ENCODE data around the gene KLK5. TPM values are rescaled to one million over a fixed set of nuclear protein-coding genes. Genes with fewer than 3 reads are reported as not detected.

The KLK5 gene
- total RNA-seq, 2 donors from 2014 or later: 1.9 to 2.7 TPM

GRCh38 chr19:50964266-50964665 lies 11.4 kb upstream of the KLK5 start:
- H3K36me3 ChIP-seq: no peaks in the 10 kb centered on the region
- no peak for TF ChIP-seq CTCF (IDR thresholded peaks at IDR 0.05)
- TF ChIP-seq POLR2AphosphoS5 (IDR thresholded peaks at IDR 0.05): no peak
- TF ChIP-seq POLR2A (IDR thresholded peaks at IDR 0.05): no peak
- H3K9me3 ChIP-seq: no peaks in the 10 kb centered on the region
- no peak for DNase-seq (ENCODE audit: low spot score)
- no peaks in the 10 kb centered on the region for H3K4me1 ChIP-seq (replicated peaks)
- H3K27me3 ChIP-seq (replicated peaks; ENCODE audit: insufficient read depth): peaks cover 2% of the 10 kb centered on the region
- WGBS: 67% methylated on average over 3 of the region's 3 CpGs
- intact Hi-C loops (cut with DNase I): no loop called here
- no peak overlapping the region for H3K27ac ChIP-seq
- no peak overlapping the region for H3K4me3 ChIP-seq

GRCh38 chr19:50963381-50963780 lies 10.5 kb upstream of the KLK5 start:
- H3K27ac ChIP-seq: no peak overlapping the region
- H3K4me1 ChIP-seq (replicated peaks): no peaks in the 10 kb centered on the region
- intact Hi-C loops (cut with DNase I): no loop called here
- H3K36me3 ChIP-seq: no peaks in the 10 kb centered on the region
- H3K27me3 ChIP-seq (replicated peaks; ENCODE audit: insufficient read depth): no peaks in the 10 kb centered on the region
- WGBS: 93% methylated on average over 6 of the region's 6 CpGs
- DNase-seq (ENCODE audit: low spot score): no peak
- no peak overlapping the region for H3K4me3 ChIP-seq
- TF ChIP-seq POLR2A (IDR thresholded peaks at IDR 0.05) (no peak), POLR2AphosphoS5 (IDR thresholded peaks at IDR 0.05) (no peak), CTCF (IDR thresholded peaks at IDR 0.05) (no peak)
- H3K9me3 ChIP-seq: no peaks in the 10 kb centered on the region

DNA sequence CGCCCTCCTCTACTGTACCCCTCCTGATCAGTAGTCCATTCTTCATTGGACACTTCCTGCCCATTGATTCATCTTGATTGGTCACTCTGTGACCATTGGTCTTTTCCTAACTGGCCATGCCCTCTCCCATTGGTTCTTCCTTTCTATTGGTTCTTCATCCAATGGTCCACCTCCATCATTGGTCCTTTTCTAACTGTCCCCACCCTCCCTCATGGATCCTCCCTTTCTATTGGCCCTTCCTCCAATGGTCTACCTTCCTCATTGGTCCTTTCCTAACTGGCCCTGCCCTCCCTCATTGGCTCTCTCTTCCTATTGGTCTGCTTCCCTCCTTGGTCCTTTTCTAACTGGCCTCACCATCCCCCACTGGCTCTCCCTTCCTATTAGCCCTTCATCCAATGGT lies 9.4 kb upstream of the KLK5 start:
- intact Hi-C loops (cut with DNase I): no loop called here
- TF ChIP-seq POLR2AphosphoS5 (IDR thresholded peaks at IDR 0.05) (no peak), POLR2A (IDR thresholded peaks at IDR 0.05) (no peak)
- DNase-seq (ENCODE audit: low spot score): no peak
- H3K9me3 ChIP-seq: no peaks in the 10 kb centered on the region
- WGBS: 89% methylated on average over 1 of the region's 1 CpG
- H3K4me3 ChIP-seq: no peak overlapping the region
- H3K27ac ChIP-seq: no peak overlapping the region
- no peaks in the 10 kb centered on the region for H3K4me1 ChIP-seq (replicated peaks)
- H3K27me3 ChIP-seq (replicated peaks; ENCODE audit: insufficient read depth): no peaks in the 10 kb centered on the region
- H3K36me3 ChIP-seq: no peaks in the 10 kb centered on the region

DNA sequence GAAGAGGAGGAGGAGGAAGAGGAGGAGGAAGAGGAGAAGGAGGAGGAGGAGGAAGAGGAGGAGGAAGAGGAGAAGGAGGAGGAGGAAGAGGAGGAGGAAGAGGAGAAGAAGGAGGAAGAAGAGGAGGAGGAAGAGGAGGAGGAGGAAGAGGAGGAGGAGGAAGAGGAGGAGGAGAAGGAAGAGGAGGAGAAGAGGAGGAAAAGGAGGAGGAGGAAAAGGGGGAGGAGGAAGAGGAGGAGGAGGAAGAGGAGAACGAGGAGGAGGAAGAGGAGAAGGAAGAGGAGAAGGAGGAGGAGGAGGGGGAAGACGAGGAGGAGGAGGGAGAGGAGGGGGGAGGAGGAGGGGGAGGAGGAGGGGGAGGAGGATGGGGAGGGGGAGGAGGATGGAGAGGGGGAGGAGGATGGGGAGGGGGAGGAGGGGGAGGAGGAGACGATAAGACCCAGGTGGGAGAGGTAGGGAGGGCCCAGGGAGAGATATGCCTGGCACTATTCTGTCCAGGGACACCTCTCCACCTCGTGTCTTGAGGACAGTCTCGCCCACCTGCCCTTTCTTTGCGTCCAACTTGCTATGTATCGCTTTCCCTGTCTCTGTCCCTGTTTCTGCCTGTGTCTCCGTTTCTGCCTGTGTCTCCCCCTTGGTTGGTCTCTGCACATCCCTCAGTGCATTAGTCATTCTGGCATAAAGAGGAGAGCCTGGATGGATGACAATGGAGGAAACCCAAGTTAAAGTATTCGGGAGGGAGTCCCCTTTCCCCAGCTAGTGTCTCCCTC lies 7.1 kb upstream of the KLK5 start:
- 48% methylated on average over 9 of the region's 9 CpGs for WGBS
- no peak for DNase-seq (ENCODE audit: low spot score)
- H3K27me3 ChIP-seq (replicated peaks; ENCODE audit: insufficient read depth): no peaks in the 10 kb centered on the region

DNA sequence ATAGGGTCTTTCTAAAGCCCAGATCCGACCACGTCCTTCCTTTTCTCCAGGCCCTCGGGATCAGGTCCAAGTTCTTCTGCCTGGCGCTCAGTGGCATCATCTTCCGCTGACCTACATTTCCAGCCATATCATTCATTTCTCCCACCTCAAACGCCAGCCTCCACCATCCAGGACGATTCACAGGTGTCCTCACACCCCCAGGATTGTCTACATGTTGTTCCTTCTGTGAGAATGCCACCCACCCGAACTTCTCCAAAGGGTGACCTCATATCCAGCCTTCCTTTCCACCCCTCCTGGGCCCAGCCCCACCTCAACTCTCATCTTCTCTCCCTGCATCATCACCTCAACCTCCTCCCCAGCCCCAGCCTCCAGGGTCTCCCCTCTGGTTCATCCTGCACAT lies 4.7 kb upstream of the KLK5 start:
- H3K27me3 ChIP-seq (replicated peaks; ENCODE audit: insufficient read depth): no peaks in the 10 kb centered on the region
- no peaks in the 10 kb centered on the region for H3K9me3 ChIP-seq
- H3K4me1 ChIP-seq (replicated peaks): no peaks in the 10 kb centered on the region
- no peaks in the 10 kb centered on the region for H3K36me3 ChIP-seq
- TF ChIP-seq POLR2A (IDR thresholded peaks at IDR 0.05) (no peak), POLR2AphosphoS5 (IDR thresholded peaks at IDR 0.05) (no peak), CTCF (IDR thresholded peaks at IDR 0.05) (no peak)
- no peak for DNase-seq (ENCODE audit: low spot score)
- no peak overlapping the region for H3K4me3 ChIP-seq
- no peak overlapping the region for H3K27ac ChIP-seq
- intact Hi-C loops (cut with DNase I): no loop called here
- WGBS: 81% methylated on average over 8 of the region's 8 CpGs

More for the DNA sequence above, 7.1 kb upstream of the KLK5 start:
- Histone ChIP-seq H3K27ac (no peak overlapping the region), H3K4me1 (replicated peaks) (no peaks in the 10 kb centered on the region), H3K4me3 (no peak overlapping the region), H3K36me3 (no peaks in the 10 kb centered on the region), H3K9me3 (no peaks in the 10 kb centered on the region)
- intact Hi-C loops (cut with DNase I): no loop called here
- no peak for TF ChIP-seq POLR2A (IDR thresholded peaks at IDR 0.05)
- TF ChIP-seq CTCF (IDR thresholded peaks at IDR 0.05): no peak
- TF ChIP-seq POLR2AphosphoS5 (IDR thresholded peaks at IDR 0.05): no peak
